ENCODE measurements around the gene SMYD3. TPM values are rescaled to one million over a fixed set of nuclear protein-coding genes. Genes with fewer than 3 reads are reported as not detected.

SMYD3 gene
- total RNA-seq, 4 donors from 2014 or later = 7.6 to 26.3 (median 13.4) TPM

DNA sequence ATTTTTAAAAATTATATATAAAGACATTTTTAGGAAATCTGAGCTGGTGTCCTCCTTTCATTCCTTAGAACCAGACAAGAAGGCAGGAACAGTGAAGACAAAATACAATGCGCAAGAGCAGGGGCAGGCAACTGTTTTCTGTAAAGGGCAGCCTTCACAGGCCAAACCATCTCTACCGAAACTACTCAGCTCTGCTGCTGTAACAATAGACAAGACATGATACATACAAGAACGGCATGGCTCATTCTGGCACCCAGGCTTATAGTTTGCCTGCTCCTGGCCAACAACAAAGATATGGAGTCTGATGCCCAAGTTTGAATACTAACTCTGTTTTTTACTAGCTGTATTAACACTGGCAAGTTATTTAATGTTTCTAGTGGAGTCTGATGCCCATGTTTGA lies 232.0 kb downstream of the SMYD3 start:
- DNase-seq (ENCODE audit: low spot score) (no peak), ATAC-seq (ENCODE audit: low FRiP score) (no peak)
- TF ChIP-seq, protein P1, sequence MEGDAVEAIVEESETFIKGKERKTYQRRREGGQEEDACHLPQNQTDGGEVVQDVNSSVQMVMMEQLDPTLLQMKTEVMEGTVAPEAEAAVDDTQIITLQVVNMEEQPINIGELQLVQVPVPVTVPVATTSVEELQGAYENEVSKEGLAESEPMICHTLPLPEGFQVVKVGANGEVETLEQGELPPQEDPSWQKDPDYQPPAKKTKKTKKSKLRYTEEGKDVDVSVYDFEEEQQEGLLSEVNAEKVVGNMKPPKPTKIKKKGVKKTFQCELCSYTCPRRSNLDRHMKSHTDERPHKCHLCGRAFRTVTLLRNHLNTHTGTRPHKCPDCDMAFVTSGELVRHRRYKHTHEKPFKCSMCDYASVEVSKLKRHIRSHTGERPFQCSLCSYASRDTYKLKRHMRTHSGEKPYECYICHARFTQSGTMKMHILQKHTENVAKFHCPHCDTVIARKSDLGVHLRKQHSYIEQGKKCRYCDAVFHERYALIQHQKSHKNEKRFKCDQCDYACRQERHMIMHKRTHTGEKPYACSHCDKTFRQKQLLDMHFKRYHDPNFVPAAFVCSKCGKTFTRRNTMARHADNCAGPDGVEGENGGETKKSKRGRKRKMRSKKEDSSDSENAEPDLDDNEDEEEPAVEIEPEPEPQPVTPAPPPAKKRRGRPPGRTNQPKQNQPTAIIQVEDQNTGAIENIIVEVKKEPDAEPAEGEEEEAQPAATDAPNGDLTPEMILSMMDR (IDR thresholded peaks at IDR 0.05) = no peak

DNA sequence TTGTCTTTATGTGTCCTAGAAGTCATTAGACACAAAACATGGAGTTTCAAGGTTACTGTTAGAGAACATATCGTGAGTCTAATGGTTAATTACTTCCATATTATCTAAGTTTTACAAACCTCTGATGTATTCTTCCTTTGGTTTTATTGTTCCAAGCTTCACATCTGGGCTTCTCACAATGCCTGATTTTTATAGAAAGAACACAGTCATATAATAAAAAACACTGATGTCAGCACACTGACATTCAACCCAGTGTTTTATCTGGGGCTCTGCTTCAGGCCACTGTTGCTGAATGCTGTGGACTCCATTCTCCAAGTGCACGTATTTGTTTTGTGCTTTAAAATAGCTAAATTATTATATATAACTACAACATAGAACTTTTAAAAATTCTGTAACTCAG lies 232.9 kb downstream of the SMYD3 start:
- no peak for DNase-seq (ENCODE audit: low spot score)
- ATAC-seq (ENCODE audit: low FRiP score) = no peak
- TF ChIP-seq, protein P1 (IDR thresholded peaks at IDR 0.05) = no peak

DNA sequence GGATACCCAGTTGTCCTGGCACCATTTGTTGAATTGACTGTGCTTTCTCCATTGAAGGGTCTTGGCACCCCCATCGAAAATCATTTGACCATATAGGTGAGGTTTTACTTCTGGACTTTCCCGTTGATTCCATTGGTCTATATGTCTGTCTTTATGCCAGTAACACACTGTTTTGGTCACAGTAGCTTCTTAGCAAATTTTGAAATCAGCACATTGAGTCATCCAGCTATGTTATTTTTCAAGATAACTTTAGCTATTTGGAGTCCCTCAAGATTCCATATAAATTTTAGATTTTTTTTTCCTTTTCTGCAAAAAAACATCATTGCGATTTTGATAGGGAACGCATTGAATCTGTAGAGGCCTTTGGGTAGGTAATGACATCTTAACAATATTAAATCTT lies 235.6 kb downstream of the SMYD3 start:
- no peak for ATAC-seq (ENCODE audit: low FRiP score)
- DNase-seq (ENCODE audit: low spot score) = no peak
- TF ChIP-seq, protein P1 (IDR thresholded peaks at IDR 0.05) = no peak

DNA sequence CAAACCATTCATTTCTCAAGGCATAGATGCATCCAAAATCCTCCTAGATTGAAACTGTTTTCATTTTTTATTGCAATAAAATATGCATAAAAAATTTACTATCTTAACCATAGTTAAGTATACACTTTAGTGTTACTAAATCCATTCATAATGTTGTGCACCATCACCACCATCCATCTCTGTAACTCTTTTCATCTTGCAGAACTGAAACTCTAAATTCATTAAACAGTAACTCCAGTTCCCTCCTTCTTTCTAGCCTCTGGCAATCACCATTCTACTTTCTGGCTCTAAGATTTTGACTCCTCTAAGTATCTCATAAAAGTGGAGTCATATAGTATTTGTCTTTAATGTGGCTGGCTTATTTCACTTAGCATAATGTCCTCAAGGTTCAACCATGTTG lies 236.8 kb downstream of the SMYD3 start:
- ATAC-seq (ENCODE audit: low FRiP score) (no peak), DNase-seq (ENCODE audit: low spot score) (no peak)
- TF ChIP-seq, protein P1 (IDR thresholded peaks at IDR 0.05) = no peak

DNA sequence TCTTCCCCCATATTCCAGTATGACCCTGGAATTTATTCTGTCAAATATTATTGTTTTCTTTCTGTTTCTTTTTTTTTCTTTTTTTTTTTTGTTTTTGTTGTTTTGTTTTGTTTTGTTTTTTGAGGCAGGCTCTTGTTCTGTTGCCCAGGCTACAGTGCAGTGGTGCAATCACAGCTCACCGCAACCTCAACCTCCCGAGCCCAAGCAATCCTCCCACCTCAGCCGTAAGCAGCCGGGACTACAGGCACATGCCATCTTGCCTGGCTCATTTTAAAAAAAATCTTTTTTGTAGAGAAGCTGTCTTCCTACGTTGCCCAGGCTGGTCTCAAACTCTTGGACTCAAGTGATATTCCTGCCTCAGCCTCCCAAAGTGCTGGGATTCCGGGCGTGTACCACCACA lies 237.6 kb downstream of the SMYD3 start:
- ATAC-seq (ENCODE audit: low FRiP score) (no peak), DNase-seq (ENCODE audit: low spot score) (no peak)
- TF ChIP-seq, protein P1 (IDR thresholded peaks at IDR 0.05) = no peak

DNA sequence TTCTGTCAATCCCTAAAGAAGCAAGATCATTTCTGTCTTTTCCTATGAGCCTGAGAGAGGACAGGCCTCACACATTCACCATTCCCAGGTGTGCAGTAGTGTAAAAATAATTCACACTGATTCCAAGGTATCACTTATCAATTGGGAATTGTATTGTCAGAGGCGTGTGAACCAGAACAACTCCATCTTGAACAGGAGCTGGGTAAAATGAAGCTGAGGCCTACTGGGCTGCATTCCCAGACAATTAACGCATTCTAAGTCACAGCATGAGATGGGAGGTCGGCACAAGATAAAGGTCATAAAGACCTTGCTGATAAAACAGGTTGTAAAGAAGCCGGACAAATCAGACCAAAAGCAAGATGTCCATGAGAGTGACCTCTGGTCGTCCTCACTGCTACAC lies 239.2 kb downstream of the SMYD3 start:
- TF ChIP-seq, protein P1 (IDR thresholded peaks at IDR 0.05) = no peak
- ATAC-seq (ENCODE audit: low FRiP score) = no peak

DNA sequence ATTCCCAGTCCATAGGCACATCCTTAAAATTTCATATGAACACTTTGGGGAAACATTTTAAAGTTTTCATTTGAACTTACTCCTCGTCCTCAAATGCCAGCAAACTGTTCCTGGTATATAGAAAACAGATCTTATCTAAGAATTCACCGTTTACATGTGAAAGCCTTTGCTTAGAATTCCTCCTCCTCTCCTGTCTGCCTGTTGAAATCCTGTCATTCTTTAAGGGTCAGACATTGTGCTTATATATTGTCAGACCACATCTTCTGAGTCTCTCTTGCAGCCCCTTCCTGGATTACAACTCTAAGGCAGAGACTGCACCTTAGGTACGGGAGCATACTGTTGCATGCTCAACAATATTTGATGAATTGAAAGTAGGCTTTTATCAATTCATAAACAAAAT lies 239.7 kb downstream of the SMYD3 start:
- DNase-seq (ENCODE audit: low spot score) (no peak), ATAC-seq (ENCODE audit: low FRiP score) (no peak)
- TF ChIP-seq, protein P1 (IDR thresholded peaks at IDR 0.05) = no peak

More for the DNA sequence above, 239.2 kb downstream of the SMYD3 start:
- no peak for DNase-seq (ENCODE audit: low spot score)

Data from omental fat pad (tissue), 4 donors.